Measurements from ENCODE around the gene HOTAIR. TPM values are rescaled to one million over a fixed set of nuclear protein-coding genes. Genes with fewer than 3 reads are reported as not detected.
A peak's percentile ranks its signal among the peaks of the same experiment; 100 is the strongest.

HOTAIR gene
- total and polyA plus RNA-seq, 9 donors, result 0.02 to 1.2 (median 0.28) TPM; not detected in 5

DNA sequence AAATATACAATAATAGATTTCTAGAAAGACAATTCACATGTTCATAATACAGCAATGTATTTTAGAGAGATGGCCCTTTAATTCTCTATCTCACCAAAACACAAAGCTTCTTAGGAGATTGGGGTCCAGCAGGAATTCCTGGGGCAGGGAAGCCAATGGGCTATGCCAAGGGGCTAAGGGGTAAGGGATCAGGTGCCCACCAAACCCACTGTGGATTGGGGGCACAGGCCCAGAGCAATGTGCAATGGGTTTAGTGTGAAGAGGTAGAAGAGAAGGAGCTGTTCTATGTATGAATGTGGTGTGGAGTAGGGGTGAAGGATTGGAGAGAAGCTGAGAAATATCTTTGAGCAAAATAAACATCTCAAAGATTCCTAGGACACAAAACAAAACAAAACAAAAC, 33.6 kb downstream of the HOTAIR start:
- no peak for DNase-seq
- Histone ChIP-seq H3K4me1 (ENCODE audit: insufficient read depth) (no peaks in the 10 kb centered on the region), H3K9me3 (no peaks in the 10 kb centered on the region), H3K27ac (no peak overlapping the region), H3K4me3 (no peak overlapping the region), H3K27me3 (peaks cover 8% of the 10 kb centered on the region), H3K36me3 (no peaks in the 10 kb centered on the region)
- intact Hi-C loops (cut with DNase I), result no loop called here
- TF ChIP-seq EP300 (IDR thresholded peaks at IDR 0.05) (no peak), POLR2A (IDR thresholded peaks at IDR 0.05) (no peak)
- TF ChIP-seq, protein P1, sequence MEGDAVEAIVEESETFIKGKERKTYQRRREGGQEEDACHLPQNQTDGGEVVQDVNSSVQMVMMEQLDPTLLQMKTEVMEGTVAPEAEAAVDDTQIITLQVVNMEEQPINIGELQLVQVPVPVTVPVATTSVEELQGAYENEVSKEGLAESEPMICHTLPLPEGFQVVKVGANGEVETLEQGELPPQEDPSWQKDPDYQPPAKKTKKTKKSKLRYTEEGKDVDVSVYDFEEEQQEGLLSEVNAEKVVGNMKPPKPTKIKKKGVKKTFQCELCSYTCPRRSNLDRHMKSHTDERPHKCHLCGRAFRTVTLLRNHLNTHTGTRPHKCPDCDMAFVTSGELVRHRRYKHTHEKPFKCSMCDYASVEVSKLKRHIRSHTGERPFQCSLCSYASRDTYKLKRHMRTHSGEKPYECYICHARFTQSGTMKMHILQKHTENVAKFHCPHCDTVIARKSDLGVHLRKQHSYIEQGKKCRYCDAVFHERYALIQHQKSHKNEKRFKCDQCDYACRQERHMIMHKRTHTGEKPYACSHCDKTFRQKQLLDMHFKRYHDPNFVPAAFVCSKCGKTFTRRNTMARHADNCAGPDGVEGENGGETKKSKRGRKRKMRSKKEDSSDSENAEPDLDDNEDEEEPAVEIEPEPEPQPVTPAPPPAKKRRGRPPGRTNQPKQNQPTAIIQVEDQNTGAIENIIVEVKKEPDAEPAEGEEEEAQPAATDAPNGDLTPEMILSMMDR (IDR thresholded peaks at IDR 0.05), result no peak

DNA sequence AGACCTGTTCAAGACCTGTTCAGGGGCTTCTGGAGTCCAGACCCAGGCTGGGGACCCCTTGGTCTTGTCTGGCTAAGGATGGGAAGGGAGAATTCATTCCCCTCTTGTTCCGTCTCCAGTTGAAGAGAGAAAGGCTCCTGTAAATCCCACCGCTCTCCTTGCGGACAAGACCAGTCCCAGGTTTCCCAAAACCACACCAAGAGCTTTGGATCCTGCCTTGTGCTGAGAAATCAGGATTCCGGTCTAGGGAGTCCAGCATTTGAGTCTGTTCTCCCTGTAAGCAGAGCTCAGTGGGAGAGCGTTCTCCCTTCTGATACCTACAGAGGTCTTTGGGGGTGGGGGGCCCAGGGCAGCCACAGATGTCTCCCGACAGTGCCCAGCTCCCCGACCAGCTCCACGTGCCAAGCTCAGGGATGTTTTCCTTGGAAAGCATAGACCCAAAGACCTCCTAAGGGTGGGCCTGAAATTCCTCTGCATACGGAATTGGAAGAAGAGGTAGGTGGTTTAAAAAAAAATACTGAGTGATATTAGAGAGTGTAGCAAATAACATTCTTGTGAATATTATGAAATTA, 34.2 kb downstream of the HOTAIR start:
- Histone ChIP-seq H3K4me3 (no peak overlapping the region), H3K9me3 (no peaks in the 10 kb centered on the region), H3K27me3 (peaks cover 14% of the 10 kb centered on the region), H3K27ac (no peak overlapping the region), H3K4me1 (ENCODE audit: insufficient read depth) (no peaks in the 10 kb centered on the region), H3K36me3 (no peaks in the 10 kb centered on the region)
- no peak for DNase-seq
- WGBS, 3 donors, result 10 to 13% (median 10%) methylated on average over 9 of the region's 9 CpGs
- TF ChIP-seq POLR2A (IDR thresholded peaks at IDR 0.05), result no peak
- no peak for TF ChIP-seq EP300 (IDR thresholded peaks at IDR 0.05)
- TF ChIP-seq, protein P1 (IDR thresholded peaks at IDR 0.05), result no peak
- intact Hi-C loops (cut with DNase I), result no loop called here

DNA sequence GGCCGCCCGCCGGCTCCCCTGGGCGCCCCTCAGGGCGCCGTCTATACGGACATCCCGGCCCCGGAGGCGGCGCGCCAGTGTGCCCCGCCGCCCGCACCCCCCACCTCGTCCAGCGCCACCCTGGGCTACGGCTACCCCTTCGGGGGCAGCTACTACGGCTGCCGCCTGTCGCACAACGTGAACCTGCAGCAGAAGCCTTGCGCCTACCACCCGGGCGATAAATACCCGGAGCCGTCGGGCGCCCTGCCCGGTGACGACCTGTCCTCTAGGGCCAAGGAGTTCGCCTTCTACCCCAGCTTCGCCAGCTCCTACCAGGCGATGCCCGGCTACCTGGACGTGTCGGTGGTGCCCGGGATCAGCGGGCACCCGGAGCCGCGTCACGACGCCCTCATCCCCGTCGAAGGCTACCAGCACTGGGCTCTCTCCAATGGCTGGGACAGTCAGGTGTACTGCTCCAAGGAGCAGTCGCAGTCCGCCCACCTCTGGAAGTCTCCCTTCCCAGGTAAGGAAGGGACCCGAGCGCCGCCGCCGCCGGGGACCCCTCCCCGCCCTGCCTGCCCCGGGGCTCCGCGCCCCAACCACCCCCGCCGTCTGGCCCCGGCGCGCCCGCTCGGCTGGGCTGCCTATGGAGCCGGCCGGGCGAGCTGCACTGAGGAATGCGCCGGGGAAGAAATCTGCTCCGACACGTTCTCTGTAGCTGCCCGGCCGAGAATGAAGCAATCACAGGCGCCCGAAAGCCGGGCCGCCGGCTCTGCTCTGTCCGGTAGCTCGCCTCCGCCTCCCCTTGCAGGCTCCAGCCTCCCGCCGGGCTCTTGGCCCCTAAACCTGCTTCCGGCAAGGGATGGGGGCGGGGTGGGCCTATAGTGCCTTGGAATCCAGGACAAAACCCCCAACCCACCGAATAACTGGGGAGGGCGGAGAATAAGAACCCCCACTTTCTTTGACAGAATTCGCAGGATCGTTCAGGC, 35.3 kb downstream of the HOTAIR start:
- 2 to 3% (median 2%) methylated on average over 33 to 91 of the region's 91 CpGs for WGBS, 3 donors
- Histone ChIP-seq H3K4me1 (ENCODE audit: insufficient read depth) (no peaks in the 10 kb centered on the region), H3K27ac (no peak overlapping the region), H3K27me3 (peaks cover 14% of the 10 kb centered on the region), H3K36me3 (no peaks in the 10 kb centered on the region), H3K9me3 (no peaks in the 10 kb centered on the region), H3K4me3 (no peak overlapping the region)
- intact Hi-C loops (cut with DNase I), result no loop called here
- no peak for DNase-seq
- no peak for TF ChIP-seq EP300 (IDR thresholded peaks at IDR 0.05)
- TF ChIP-seq, protein P1 (IDR thresholded peaks at IDR 0.05), result no peak

DNA sequence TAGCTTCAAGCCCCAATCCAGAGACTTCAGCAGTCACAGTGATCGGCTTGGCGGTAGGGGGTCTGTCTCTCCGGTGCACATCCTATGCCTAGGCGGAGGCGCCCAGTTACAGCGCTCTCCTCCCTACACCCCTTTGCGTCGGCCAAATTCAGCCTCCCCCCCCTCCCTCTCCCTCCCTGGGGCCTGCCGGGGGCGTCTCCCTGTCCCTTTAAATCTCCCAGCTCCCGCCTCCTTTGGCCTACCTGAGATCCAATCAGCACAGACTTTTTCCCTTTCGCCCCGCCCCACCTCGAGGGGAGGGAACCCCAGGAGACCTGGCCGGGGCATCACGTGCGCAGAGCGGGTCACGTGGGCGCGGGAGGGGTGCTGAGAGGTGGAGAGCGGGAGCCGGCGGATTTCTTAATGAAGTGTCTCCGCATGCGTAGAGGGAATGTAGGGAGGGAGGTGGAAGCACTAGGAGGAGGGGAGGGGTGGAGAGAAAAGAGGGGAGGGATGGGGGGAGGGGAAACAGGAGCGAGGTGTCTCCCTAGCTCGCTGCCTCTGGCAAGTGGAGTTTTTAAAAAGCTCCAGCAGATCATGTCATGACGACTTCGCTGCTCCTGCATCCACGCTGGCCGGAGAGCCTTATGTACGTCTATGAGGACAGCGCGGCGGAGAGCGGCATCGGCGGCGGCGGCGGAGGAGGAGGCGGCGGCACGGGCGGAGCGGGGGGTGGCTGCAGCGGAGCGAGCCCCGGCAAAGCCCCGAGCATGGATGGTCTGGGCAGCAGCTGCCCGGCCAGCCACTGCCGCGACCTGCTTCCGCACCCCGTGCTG, 36.2 kb downstream of the HOTAIR start, which contains the start of gene HOXC13:
Gene HOXC13 (plus strand): TSS at position 506 of the 815 bp plus-strand sequence. CDS start 76 bp downstream, at position 582.
- no peaks in the 10 kb centered on the region for H3K4me1 ChIP-seq (ENCODE audit: insufficient read depth)
- H3K4me3 ChIP-seq, result no peak within 1 kb of the TSS

More for the DNA sequence above, 36.2 kb downstream of the HOTAIR start, which contains the start of gene HOXC13:
- Histone ChIP-seq H3K9me3 (no peaks in the 10 kb centered on the region), H3K27ac (no peak within 1 kb of the TSS), H3K36me3 (no peaks in the 10 kb centered on the region), H3K27me3 (peaks cover 14% of the 10 kb centered on the region)
- intact Hi-C loops (cut with DNase I), result no loop called here
- TF ChIP-seq POLR2A (IDR thresholded peaks at IDR 0.05) (no peak), EP300 (IDR thresholded peaks at IDR 0.05) (no peak)
- TF ChIP-seq, protein P1 (IDR thresholded peaks at IDR 0.05), result no peak
- 2 to 4% (median 2%) methylated on average over 34 to 56 of the region's 56 CpGs for WGBS, 3 donors
- peak in 4 of 5 donors; percentile 41 to 72 (median 58) for DNase-seq
